Natural killer cell (primary cell): ENCODE measurements around the gene NDUFA1. TPM values are rescaled to one million over a fixed set of nuclear protein-coding genes. Genes with fewer than 3 reads are reported as not detected.

ENCODE experiments used
- ATAC-seq, 3 donors: fragments of 150-1000 bp in 2 of 3; fragments of 200-7000 bp in 1 of 3; cut with Tn5 transposase; 1 replicate in 1 of 3; 2 replicates in 2 of 3; pipeline ENCODE4 v1.10.0; 2021; ENCODE audit warnings: mild to moderate bottlenecking in 2 of 3, moderate library complexity in 2 of 3
- DNase-seq, 2 donors: peaks; one replicate each; pipeline versions ENCODE4 v3.0.0 to v3.0.0-alpha.2; 2013 to 2021; ENCODE audit warnings: mixed read lengths in 1 of 2
- H3K27ac ChIP-seq: one replicate; pipeline ENCODE4 v1.5.1; 2013; ENCODE audit warnings: mild to moderate bottlenecking, low read length
- H3K27me3 ChIP-seq: one replicate; pipeline ENCODE4 v1.6.1; 2013; ENCODE audit warnings: low read length; ENCODE audit not compliant: control insufficient read depth, insufficient read depth
- H3K36me3 ChIP-seq: one replicate; pipeline ENCODE4 v1.6.1; 2013; ENCODE audit warnings: low read length; ENCODE audit not compliant: control insufficient read depth, insufficient read depth
- H3K4me1 ChIP-seq: one replicate; pipeline ENCODE4 v1.6.1; 2013; ENCODE audit warnings: low read length; ENCODE audit not compliant: control insufficient read depth, insufficient read depth
- H3K4me3 ChIP-seq: one replicate; pipeline ENCODE4 v1.5.1; 2013; ENCODE audit warnings: low read length
- H3K9me3 ChIP-seq: one replicate; pipeline ENCODE4 v1.6.1; 2013; ENCODE audit warnings: low read length; ENCODE audit not compliant: control insufficient read depth, insufficient read depth
- H3K27ac Mint-ChIP-seq, 2 donors: one replicate each; pipeline ENCODE4 v1.8.0; 2022; ENCODE audit warnings: mild to moderate bottlenecking in 2 of 2, mixed read lengths in 2 of 2, moderate library complexity in 1 of 2
- H3K27me3 Mint-ChIP-seq, 2 donors: one replicate each; pipeline ENCODE4 v1.8.0; 2022; ENCODE audit warnings: low read depth in 2 of 2, mixed read lengths in 2 of 2
- H3K36me3 Mint-ChIP-seq: one replicate; pipeline ENCODE4 v1.8.0; 2022; ENCODE audit warnings: mixed read lengths
- H3K4me1 Mint-ChIP-seq, 2 donors: one replicate each; pipeline ENCODE4 v1.8.0; 2022; ENCODE audit warnings: mixed read lengths in 2 of 2
- H3K4me3 Mint-ChIP-seq: one replicate; pipeline ENCODE4 v1.8.0; 2022; ENCODE audit warnings: mild to moderate bottlenecking, moderate library complexity, mixed read lengths
- H3K9me3 Mint-ChIP-seq, 2 donors: one replicate each; pipeline ENCODE4 v1.8.0; 2022; ENCODE audit warnings: mixed read lengths in 2 of 2
- WGBS: methylation state at CpG from one replicate; pipeline ENCODE4 v1.1.7; 2013; ENCODE audit warnings: missing lambda C conversion rate; ENCODE audit not compliant: insufficient coverage; 5-methylcytosine and 5-hydroxymethylcytosine counted together
- intact Hi-C: fragments of 100-400 bp; cut with micrococcal nuclease; formaldehyde crosslinking; loops from one replicate; pipeline ENCODE4 v1.14.2; 2022
- total RNA-seq, 4 donors: library from RNA; stranded (reverse); fragments of 120-200 nt in 1 of 4; gene quantifications; one replicate each; pipeline versions ENCODE4 v1.2.3 to v1.2.4, GENCODE V29; 2013 to 2022
- TF ChIP-seq, protein P1 (sequence below): fragments of 200-600 bp; IDR thresholded peaks from one replicate; pipeline ENCODE4 v1.8.0; 2022; ENCODE audit warnings: antibody characterized with exemption

Gene NDUFA1
- total RNA-seq, 3 donors from 2014 or later (not counting 1 experiment from before 2014, with no cell fraction given): 43.6 to 56.8 (median 54.9) TPM

DNA sequence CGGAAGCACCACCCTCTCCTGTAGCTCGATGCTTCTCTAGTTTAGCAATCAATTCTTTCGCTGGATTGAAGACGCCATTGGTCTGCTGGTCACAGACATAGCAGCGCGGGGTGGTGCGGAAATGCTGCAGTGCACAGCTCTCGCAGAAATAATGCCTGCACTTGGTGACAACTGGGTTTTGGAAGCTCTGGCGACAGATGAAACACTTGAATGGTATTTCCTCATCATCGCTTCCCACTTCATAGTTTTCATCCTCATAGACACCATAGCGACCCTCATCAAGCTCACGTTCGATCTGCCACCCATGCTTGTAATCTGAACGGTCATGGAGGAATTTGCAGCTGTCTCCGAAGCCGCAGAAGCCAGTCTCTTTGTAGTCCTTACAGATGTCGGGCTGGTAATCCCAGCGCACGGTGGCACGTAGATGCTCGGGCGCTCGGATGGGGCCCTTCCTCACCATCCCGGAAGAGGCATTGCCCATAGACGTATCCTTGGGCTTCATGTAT, 953 bp upstream of the NDUFA1 start:
- H3K4me1 ChIP-seq: peaks cover 13% of the 10 kb centered on the region
- H3K27ac ChIP-seq: peak overlapping the region; percentile 97
- H3K4me3 ChIP-seq: peak overlapping the region; percentile 65
- H3K4me1 Mint-ChIP-seq: peaks cover 19 to 25% of the 10 kb centered on the region in 2 donors
- no peaks in the 10 kb centered on the region for H3K36me3 Mint-ChIP-seq
- TF ChIP-seq, protein P1, sequence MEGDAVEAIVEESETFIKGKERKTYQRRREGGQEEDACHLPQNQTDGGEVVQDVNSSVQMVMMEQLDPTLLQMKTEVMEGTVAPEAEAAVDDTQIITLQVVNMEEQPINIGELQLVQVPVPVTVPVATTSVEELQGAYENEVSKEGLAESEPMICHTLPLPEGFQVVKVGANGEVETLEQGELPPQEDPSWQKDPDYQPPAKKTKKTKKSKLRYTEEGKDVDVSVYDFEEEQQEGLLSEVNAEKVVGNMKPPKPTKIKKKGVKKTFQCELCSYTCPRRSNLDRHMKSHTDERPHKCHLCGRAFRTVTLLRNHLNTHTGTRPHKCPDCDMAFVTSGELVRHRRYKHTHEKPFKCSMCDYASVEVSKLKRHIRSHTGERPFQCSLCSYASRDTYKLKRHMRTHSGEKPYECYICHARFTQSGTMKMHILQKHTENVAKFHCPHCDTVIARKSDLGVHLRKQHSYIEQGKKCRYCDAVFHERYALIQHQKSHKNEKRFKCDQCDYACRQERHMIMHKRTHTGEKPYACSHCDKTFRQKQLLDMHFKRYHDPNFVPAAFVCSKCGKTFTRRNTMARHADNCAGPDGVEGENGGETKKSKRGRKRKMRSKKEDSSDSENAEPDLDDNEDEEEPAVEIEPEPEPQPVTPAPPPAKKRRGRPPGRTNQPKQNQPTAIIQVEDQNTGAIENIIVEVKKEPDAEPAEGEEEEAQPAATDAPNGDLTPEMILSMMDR: no peak
- H3K4me3 Mint-ChIP-seq: peak overlapping the region; percentile 97
- intact Hi-C loops: loop anchor here (1.0 to 5.0 kb wide), 3 partner anchors 17 to 403 kb away; partner anchors contain the start of genes RPL39 and SLC25A5
- no peaks in the 10 kb centered on the region for H3K9me3 Mint-ChIP-seq
- no peaks in the 10 kb centered on the region for H3K9me3 ChIP-seq
- ATAC-seq: peak; percentile 5 to 29 (median 22)
- no peaks in the 10 kb centered on the region for H3K36me3 ChIP-seq
- under 1% methylated on average over 25 of the region's 25 CpGs for WGBS
- H3K27ac Mint-ChIP-seq: peak overlapping the region; percentile 97 to 99
- peak; percentile 21 to 61 for DNase-seq
- H3K27me3 Mint-ChIP-seq: no peaks in the 10 kb centered on the region
- no peaks in the 10 kb centered on the region for H3K27me3 ChIP-seq

- H3K9me3 Mint-ChIP-seq: no peaks in the 10 kb centered on the region
- peak overlapping the region; percentile 97 for H3K4me3 Mint-ChIP-seq
- H3K4me1 Mint-ChIP-seq: peaks cover 19 to 25% of the 10 kb centered on the region in 2 donors
- H3K9me3 ChIP-seq: no peaks in the 10 kb centered on the region
- peak overlapping the region; percentile 97 to 99 for H3K27ac Mint-ChIP-seq
- peak overlapping the region; percentile 65 for H3K4me3 ChIP-seq
- ATAC-seq (peak; percentile 52 to 64 (median 57)), DNase-seq (peak in 1 of 2 donors; percentile 71)
- H3K27ac ChIP-seq: peak overlapping the region; percentile 97
- WGBS: under 1% methylated on average over 26 of the region's 26 CpGs
- TF ChIP-seq, protein P1: no peak
- intact Hi-C loops: loop anchor here (1.0 to 5.0 kb wide), 3 partner anchors 18 to 404 kb away; partner anchors contain the start of genes RPL39 and SLC25A5
- no peaks in the 10 kb centered on the region for H3K36me3 Mint-ChIP-seq
- H3K36me3 ChIP-seq: peaks cover under 1% of the 10 kb centered on the region
- H3K4me1 ChIP-seq: peaks cover 13% of the 10 kb centered on the region
- H3K27me3 ChIP-seq: no peaks in the 10 kb centered on the region
- no peaks in the 10 kb centered on the region for H3K27me3 Mint-ChIP-seq
Observed at GRCh38 chrX:119871245-119871598, 410 bp upstream of the NDUFA1 start.

DNA sequence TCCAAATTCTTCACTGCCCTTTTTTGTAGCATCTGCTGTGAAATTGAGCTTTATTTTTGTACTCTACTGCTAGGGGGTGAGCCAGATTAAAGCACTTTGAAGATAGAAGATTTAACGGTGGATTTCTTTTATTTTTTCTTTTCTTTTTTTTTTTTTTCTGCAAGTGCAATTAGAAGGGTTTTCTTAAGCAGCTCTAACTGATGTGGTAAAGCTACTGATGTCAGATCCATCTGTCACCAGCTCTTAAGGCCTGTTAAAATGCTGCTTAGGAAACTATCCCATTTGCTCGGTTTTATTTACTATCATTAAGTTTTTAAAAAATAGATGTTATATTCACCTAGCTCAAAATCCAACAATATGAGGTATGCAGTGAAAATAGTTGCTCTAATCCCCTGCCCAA, 7.1 kb downstream of the NDUFA1 start:
- Mint-ChIP-seq H3K4me1 (peaks cover 0 to 5% of the 10 kb centered on the region in 2 donors), H3K4me3 (no peak overlapping the region), H3K27ac (no peak overlapping the region), H3K9me3 (no peaks in the 10 kb centered on the region), H3K27me3 (no peaks in the 10 kb centered on the region), H3K36me3 (no peaks in the 10 kb centered on the region)
- Histone ChIP-seq H3K27me3 (no peaks in the 10 kb centered on the region), H3K4me3 (no peak overlapping the region), H3K36me3 (peaks cover 7% of the 10 kb centered on the region), H3K27ac (no peak overlapping the region), H3K4me1 (peaks cover 7% of the 10 kb centered on the region), H3K9me3 (no peaks in the 10 kb centered on the region)
- ATAC-seq (no peak), DNase-seq (peak in 1 of 2 donors; percentile 25)
- intact Hi-C loops: no loop called here
- TF ChIP-seq, protein P1: no peak
- WGBS: no CpG with 5 or more reads among the region's 2 CpGs

- peaks cover 0 to 5% of the 10 kb centered on the region in 2 donors for H3K4me1 Mint-ChIP-seq
- no peaks in the 10 kb centered on the region for H3K27me3 Mint-ChIP-seq
- Histone ChIP-seq H3K9me3 (no peaks in the 10 kb centered on the region), H3K27me3 (no peaks in the 10 kb centered on the region), H3K36me3 (peaks cover 7% of the 10 kb centered on the region), H3K4me1 (peaks cover 7% of the 10 kb centered on the region), H3K4me3 (no peak overlapping the region), H3K27ac (no peak overlapping the region)
- WGBS: 79% methylated on average over 3 of the region's 5 CpGs
- no peaks in the 10 kb centered on the region for H3K36me3 Mint-ChIP-seq
- TF ChIP-seq, protein P1: no peak
- DNase-seq (peak in 1 of 2 donors; percentile 27), ATAC-seq (no peak)
- peak overlapping the region; percentile 17 to 52 for H3K27ac Mint-ChIP-seq
- intact Hi-C loops: loop anchor here (2.0 kb wide), 1 partner anchor 89 kb away; the partner anchor contains the start of gene RPL39
- H3K9me3 Mint-ChIP-seq: no peaks in the 10 kb centered on the region
- no peak overlapping the region for H3K4me3 Mint-ChIP-seq
Observed at GRCh38 chrX:119880076-119880475, 8.4 kb downstream of the NDUFA1 start.
